Activated T-cell treated with anti-CD3 and anti-CD28 coated beads, Interleukin-2, amount 50 U/mL, for 48 hours (primary cell): ENCODE data around the gene WDR90.
A peak's percentile ranks its signal among the peaks of the same experiment; 100 is the strongest.

Experiments
- DNase-seq, 2 experiments: peaks; one replicate each; pipeline ENCODE4 v3.0.0-alpha.2; 2020

WDR90 gene

GRCh38 chr16:648781-649589 lies at the start of gene WDR90:
Gene WDR90 (plus strand): TSS chr16:649365. CDS start chr16:649417, 52 bp downstream.
- peak; percentile 94 to 96 for DNase-seq

- DNase-seq = no peak
These were observed 48.4 kb upstream of the WDR90 start for GRCh38 chr16:600781-601180.

GRCh38 chr16:603933-604332 lies 45.2 kb upstream of the WDR90 start:
- no peak for DNase-seq

- no peak for DNase-seq
These were observed 42.4 kb upstream of the WDR90 start for GRCh38 chr16:606656-607307.

GRCh38 chr16:608019-608418 lies 41.1 kb upstream of the WDR90 start:
- peak; percentile 68 to 75 for DNase-seq

GRCh38 chr16:609316-609715 lies 39.8 kb upstream of the WDR90 start:
- DNase-seq = no peak

GRCh38 chr16:609984-610383 lies 39.2 kb upstream of the WDR90 start:
- no peak for DNase-seq

GRCh38 chr16:610513-611381 lies 38.4 kb upstream of the WDR90 start:
- peak; percentile 72 to 80 for DNase-seq

GRCh38 chr16:615122-615521 lies 34.0 kb upstream of the WDR90 start:
- no peak for DNase-seq

- DNase-seq = no peak
These were observed 32.2 kb upstream of the WDR90 start for GRCh38 chr16:616733-617586.

- DNase-seq = no peak
These were observed 31.3 kb upstream of the WDR90 start for GRCh38 chr16:617855-618254.

GRCh38 chr16:619476-620100 lies 29.6 kb upstream of the WDR90 start:
- no peak for DNase-seq

- no peak for DNase-seq
These were observed 28.3 kb upstream of the WDR90 start for GRCh38 chr16:620700-621525.

GRCh38 chr16:621526-622105 lies 27.5 kb upstream of the WDR90 start:
- no peak for DNase-seq

GRCh38 chr16:622920-623280 lies 26.3 kb upstream of the WDR90 start:
- DNase-seq = no peak

GRCh38 chr16:624526-625070 lies 24.6 kb upstream of the WDR90 start:
- no peak for DNase-seq

GRCh38 chr16:625117-625976 lies 23.8 kb upstream of the WDR90 start:
- no peak for DNase-seq

GRCh38 chr16:625977-626765 lies 23.0 kb upstream of the WDR90 start:
- DNase-seq = no peak
